NCI-H1048 (cell line): ENCODE measurements around the gene BRINP2.

ENCODE experiments used
- DNase-seq: peaks from one replicate; lab custom pipeline; 2025; lab: John Stamatoyannopoulos, UW

BRINP2 gene

GRCh38 chr1:177165069-177165439, 5.7 kb upstream of the BRINP2 start:
- DNase-seq = no peak

- no peak for DNase-seq
Observed at GRCh38 chr1:177171536-177172123, 872 bp downstream of the BRINP2 start.

DNA sequence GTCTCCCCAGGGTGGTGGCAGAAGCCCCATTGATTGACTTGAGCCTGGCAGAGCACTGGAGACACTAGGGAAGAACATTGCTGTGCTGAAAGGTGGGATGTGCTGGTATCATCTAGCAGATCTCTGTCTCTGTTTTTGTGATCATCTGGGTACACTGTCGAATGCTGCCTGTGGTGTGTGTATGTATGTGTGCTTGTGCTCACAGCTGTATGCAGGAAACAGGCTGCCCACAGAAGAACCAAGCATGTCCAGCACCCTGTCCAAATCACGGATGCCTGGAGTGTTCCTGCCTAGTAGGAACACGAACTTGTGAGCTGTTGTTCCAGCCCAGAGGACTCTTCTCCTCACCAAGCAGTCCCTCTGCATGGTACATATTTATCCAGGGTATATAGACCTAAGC, 1.5 kb downstream of the BRINP2 start:
- no peak for DNase-seq

DNA sequence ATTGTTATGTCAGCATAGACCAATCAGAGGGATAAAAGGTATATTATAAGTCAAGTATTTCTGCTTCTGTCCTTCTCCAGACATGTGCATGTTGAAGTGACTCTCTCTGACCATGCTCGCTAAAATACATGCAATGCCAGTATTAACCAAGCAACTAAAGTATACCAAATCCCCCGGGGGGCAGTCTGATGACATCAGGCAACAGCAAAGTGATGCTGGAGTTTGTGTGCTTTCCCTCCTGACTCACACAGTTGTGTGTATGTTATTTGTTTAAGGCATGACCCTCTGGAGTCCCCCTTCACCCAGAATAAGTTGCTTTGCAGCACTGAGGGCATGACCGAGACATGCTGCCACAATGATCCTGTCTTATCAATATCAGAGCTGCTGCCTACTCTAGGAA, 2.1 kb downstream of the BRINP2 start:
- no peak for DNase-seq

DNA sequence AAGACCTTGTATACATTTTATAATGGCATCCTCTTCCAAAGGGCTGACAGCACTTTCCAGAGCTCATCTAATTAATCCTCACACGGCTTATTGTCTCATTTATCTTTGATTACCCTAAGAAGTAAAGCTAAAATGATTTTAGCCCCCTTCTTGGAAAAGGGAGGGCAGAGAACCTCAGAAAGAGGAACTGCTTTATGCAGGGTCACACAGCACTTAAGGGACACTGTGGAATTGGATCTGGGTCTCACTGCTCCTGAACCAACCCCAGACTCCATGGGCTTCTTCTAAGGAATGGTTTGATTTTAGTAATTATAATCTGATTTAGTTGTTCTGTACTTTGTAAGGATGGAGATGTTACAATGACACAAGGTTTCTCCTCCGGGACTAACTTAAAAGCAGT, 3.2 kb downstream of the BRINP2 start:
- no peak for DNase-seq

GRCh38 chr1:177174921-177175634, 4.3 kb downstream of the BRINP2 start:
- DNase-seq = no peak

DNA sequence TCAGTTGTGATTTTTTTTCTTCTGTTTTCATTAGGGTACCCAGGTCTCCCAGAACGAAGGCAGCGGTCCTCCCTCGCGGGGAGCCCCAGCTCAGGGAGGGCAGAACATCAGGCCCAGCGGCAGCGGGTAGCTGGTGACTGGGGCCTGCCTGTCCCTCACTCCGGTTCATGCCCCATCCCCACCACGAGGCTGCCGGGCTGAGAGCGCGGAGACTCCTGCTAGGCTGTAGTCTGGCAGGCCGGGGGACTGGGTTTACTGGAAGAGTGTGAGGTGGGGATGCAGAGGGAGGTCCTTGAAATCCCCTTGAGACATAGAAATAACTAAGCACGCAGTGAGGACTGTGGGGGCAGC, 10.5 kb downstream of the BRINP2 start:
- no peak for DNase-seq

DNA sequence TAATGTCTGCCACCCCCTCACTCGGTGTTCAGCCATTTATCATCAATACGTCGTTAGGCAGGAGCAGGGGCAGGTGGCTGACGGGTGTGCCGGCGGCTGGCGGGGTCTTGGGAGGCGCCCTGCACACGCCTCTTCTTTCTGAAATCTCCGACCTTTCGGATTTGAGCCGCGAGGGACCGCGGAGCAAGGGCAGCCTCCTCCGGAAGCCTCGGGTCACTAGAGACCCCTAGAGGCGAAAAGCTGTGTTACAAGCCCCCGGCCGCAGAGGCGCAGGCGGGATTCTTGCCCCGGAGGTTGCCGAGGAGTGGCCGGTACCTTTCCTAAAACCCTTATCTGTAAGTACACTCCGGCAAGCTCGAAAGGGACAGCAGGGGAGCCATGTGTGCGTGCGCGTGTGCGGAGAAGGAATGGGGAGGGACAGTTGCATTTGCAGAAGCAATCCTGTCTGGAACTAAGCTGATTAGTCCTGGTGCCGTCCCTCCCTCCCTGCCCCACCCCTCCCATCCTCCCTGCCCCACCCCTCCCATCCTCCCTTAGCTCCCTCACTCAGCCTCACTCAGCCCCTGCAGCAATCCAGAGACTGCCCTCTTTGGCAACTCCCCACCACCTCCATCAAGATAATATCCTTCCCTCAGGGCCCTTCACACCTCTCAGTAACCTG, 11.0 kb downstream of the BRINP2 start:
- DNase-seq = peak; percentile 53

DNA sequence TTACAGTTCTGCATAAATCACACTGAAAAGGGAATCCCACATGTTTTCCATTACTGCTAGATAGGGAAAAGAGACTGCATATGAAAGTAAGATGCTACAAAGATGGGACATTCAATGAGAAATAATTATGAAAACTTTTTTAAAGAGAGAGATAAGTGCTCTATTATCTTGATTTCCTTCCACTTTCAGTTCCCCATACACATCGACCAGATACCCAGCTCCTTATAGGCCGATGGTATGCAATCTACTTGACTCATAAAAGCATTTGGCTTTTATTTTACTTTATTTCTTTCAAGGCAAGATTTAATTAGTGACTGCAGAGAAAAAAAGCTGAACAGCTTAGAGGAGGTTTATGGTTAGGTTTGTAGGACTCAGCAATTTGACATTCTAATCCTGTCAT, 13.1 kb downstream of the BRINP2 start:
- no peak for DNase-seq

DNA sequence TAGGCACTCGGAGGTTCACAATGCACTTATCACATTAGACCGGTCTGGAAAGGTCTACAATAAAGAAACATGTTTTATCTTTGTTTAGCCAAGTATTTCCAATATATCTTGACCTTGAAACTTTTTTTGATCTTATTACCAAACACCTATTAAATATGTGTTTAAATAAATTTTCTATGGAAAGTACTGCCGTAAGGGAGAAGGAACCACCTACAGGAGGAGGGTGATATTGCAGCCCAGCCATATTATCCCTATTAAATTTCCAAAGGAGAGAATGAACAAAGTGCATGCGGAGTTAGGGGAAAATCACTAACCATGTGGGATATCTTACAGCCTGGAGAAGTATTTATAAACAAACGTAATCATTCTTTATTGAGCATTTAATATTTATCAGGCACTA, 14.5 kb downstream of the BRINP2 start:
- DNase-seq = no peak

DNA sequence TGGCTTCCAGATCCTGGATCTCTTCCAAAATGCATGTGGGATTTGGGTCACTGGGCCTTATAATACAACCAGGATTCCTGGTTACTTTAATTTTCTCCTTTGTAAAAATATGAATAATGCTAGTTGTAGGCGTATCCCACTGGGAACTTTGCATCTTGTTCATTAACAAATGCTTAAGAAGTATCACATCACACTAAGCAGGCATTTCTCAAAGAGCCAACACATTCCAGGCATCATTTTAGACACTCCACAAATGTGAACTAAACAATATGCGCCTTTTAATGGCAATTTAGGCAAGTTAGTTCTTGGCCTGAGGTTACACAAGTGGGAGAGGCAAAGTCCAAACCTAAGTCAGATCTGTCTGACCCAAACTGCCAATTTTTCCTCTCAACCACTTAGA, 15.9 kb downstream of the BRINP2 start:
- DNase-seq = no peak

- DNase-seq = no peak
Observed at GRCh38 chr1:177190308-177190970, 19.7 kb downstream of the BRINP2 start.

GRCh38 chr1:177198243-177198642, 27.5 kb downstream of the BRINP2 start:
- DNase-seq = no peak

GRCh38 chr1:177200290-177200689, 29.5 kb downstream of the BRINP2 start:
- no peak for DNase-seq

- DNase-seq = no peak
Observed at GRCh38 chr1:177206831-177207355, 36.1 kb downstream of the BRINP2 start.

- no peak for DNase-seq
Observed at GRCh38 chr1:177208920-177209319, 38.2 kb downstream of the BRINP2 start.

DNA sequence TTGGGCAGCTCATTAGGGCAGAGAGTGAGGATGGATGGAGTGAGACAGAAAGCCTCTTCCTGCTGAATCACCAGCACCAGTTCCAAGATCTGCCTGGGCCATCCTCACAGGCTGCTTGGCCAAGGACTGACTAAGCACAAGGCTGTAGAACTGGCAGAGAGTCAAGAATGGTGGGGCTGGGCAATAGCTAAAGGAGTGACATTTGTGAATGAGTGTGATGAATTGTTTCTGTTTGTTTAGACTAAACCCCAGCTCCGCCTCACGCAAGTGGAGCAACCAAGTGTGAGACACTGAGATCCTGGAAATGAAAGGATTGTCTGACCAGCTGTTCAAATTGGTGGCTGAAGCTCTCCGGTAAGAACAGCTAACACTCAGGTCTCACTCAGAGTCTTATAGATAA, 38.6 kb downstream of the BRINP2 start:
- DNase-seq = no peak

GRCh38 chr1:177210071-177210470, 39.3 kb downstream of the BRINP2 start:
- no peak for DNase-seq

DNA sequence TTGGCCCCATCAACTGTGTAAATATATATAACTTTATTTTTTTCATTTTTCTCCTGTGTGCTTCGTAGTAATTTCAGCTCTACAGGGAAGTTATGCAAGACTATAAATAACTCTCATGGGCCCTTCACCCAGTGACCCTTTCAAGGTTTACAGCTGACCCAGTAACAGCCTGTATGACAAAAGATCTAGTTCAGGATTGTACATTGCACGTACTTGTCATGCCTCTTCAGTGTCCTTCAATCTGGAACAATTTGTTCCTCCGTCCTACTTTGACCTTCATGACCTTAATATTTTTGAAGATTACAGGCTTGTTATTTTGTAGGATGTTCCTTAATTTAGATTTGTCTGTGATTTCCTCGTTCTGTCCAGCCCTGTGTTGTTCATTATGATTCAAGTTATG, 40.5 kb downstream of the BRINP2 start:
- DNase-seq = no peak

DNA sequence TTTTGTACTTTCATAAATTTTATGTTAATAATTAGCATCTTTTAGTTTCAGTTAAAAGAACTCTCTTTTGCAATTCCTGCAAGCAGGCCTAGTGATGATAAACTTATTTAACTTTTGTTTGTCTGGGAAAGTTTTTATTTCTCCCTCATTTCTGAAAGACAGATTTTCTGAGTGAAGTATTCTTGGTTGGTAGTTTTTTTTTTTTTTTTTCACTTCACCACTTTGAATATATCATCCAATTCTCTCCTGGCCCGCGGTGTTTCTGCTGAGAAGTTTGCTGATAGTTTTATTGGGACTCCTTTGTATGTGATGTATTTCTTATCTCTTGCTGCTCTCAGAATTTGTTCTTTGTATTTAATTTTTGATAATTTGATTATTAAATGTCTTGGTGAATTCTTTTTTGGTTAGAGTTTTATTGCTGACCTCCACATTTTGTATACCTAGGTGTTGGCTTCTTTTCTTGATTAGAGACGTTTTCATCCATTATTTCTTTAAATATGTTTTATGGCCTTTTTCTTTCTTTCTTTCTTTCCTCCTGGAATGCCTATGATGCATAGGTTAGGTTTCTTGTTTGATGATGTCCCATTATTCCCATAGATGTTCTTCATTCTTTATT, 45.9 kb downstream of the BRINP2 start:
- no peak for DNase-seq

- DNase-seq = no peak
Observed at GRCh38 chr1:177219554-177220458, 49.0 kb downstream of the BRINP2 start.
